ENCODE data around the gene EDEM2. TPM values are rescaled to one million over a fixed set of nuclear protein-coding genes. Genes with fewer than 3 reads are reported as not detected.

The EDEM2 gene
- total RNA-seq, 1 experiment from 2014 or later, result 22.8 TPM

DNA sequence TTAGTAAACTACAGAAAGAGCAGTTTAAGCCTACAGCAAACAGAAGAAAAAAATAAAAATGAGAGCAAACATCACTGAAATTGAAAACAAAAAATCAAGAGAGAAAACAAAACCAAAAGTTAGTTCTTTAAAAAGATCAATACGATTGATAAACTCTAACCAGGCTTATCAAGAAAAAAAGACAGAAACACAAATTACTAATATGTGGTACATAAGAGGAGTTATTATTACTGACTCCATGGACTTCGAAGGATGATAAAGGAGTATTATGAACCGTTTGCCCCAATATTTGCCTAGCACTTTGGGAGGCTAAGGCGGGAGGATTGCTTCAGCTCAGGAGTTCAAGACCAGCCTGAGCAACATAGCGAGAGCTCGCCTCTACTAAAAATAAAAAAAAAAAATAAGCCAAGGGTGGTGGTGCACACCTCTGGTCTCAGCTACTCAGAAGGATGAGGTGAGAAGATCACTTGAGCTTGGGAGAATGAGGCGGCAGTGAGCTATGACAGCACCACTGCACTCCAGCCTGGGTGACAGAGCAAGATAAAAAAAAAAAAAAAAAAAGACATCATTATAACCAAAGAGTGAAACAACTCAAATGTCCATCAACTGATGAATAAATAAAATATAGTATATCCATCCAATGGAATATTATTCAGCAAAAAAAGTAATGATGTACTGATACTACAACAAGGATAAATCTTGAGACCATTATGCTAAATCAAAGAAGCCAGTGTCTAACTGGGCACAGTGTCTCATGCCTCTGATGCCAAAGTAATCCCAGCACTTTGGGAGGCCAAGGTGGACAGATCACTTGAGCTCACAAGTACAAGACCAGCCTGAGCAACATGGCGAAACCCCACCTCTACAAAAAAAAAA is 67.4 kb downstream of the EDEM2 start:
- TF ChIP-seq POLR2AphosphoS5 (IDR thresholded peaks at IDR 0.05; ENCODE audit: low read depth, low read length) (no peak), POLR2A (IDR thresholded peaks at IDR 0.05; ENCODE audit: borderline replicate concordance, extremely low read depth, insufficient read depth, insufficient read length) (no peak), JUND (IDR thresholded peaks at IDR 0.05) (no peak), ELF1 (IDR thresholded peaks at IDR 0.05; ENCODE audit: borderline replicate concordance, low read depth) (no peak), ZFX (IDR thresholded peaks at IDR 0.05) (no peak), CEBPB (IDR thresholded peaks at IDR 0.05; ENCODE audit: low read depth) (no peak), EZH2phosphoT487 (IDR thresholded peaks at IDR 0.05; ENCODE audit: borderline replicate concordance) (no peak), MAX (IDR thresholded peaks at IDR 0.05) (no peak), TCF7L2 (IDR thresholded peaks at IDR 0.05; ENCODE audit: borderline replicate concordance, extremely low read depth, insufficient read depth, insufficient read length) (no peak), EZH2 (IDR thresholded peaks at IDR 0.05) (no peak), REST (IDR thresholded peaks at IDR 0.05; ENCODE audit: low read depth) (no peak), SP1 (IDR thresholded peaks at IDR 0.05; ENCODE audit: low read depth) (no peak), SIN3A (IDR thresholded peaks at IDR 0.05; ENCODE audit: low read depth) (no peak), SRF (IDR thresholded peaks at IDR 0.05; ENCODE audit: low read depth) (no peak), EGR1 (IDR thresholded peaks at IDR 0.05; ENCODE audit: low read depth) (no peak), FOSL1 (IDR thresholded peaks at IDR 0.05; ENCODE audit: low read depth) (no peak)
- TF ChIP-seq, protein P1, sequence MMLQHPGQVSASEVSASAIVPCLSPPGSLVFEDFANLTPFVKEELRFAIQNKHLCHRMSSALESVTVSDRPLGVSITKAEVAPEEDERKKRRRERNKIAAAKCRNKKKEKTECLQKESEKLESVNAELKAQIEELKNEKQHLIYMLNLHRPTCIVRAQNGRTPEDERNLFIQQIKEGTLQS (IDR thresholded peaks at IDR 0.05), result no peak
- TF ChIP-seq, protein P2, sequence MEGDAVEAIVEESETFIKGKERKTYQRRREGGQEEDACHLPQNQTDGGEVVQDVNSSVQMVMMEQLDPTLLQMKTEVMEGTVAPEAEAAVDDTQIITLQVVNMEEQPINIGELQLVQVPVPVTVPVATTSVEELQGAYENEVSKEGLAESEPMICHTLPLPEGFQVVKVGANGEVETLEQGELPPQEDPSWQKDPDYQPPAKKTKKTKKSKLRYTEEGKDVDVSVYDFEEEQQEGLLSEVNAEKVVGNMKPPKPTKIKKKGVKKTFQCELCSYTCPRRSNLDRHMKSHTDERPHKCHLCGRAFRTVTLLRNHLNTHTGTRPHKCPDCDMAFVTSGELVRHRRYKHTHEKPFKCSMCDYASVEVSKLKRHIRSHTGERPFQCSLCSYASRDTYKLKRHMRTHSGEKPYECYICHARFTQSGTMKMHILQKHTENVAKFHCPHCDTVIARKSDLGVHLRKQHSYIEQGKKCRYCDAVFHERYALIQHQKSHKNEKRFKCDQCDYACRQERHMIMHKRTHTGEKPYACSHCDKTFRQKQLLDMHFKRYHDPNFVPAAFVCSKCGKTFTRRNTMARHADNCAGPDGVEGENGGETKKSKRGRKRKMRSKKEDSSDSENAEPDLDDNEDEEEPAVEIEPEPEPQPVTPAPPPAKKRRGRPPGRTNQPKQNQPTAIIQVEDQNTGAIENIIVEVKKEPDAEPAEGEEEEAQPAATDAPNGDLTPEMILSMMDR (IDR thresholded peaks at IDR 0.05 in 2 of 3, conservative IDR thresholded peaks at IDR 0.05 in 1 of 3; ENCODE audit: borderline replicate concordance in 1 of 3, insufficient read depth in 1 of 3, low read depth in 2 of 3, low read length in 2 of 3), result no peak
- TF ChIP-seq, protein P3, sequence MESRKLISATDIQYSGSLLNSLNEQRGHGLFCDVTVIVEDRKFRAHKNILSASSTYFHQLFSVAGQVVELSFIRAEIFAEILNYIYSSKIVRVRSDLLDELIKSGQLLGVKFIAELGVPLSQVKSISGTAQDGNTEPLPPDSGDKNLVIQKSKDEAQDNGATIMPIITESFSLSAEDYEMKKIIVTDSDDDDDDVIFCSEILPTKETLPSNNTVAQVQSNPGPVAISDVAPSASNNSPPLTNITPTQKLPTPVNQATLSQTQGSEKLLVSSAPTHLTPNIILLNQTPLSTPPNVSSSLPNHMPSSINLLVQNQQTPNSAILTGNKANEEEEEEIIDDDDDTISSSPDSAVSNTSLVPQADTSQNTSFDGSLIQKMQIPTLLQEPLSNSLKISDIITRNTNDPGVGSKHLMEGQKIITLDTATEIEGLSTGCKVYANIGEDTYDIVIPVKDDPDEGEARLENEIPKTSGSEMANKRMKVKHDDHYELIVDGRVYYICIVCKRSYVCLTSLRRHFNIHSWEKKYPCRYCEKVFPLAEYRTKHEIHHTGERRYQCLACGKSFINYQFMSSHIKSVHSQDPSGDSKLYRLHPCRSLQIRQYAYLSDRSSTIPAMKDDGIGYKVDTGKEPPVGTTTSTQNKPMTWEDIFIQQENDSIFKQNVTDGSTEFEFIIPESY (IDR thresholded peaks at IDR 0.05; ENCODE audit: extremely low read depth, insufficient replicate concordance, low read length), result no peak
- POLR2A ChIA-PET, result interaction anchor here (1.1 kb wide), 1 partner anchor 13 kb away, joined by 3 read pairs; the partner anchor contains the start of gene TRPC4AP
- Histone ChIP-seq H3K9me2 (ENCODE audit: insufficient read depth) (no peaks in the 10 kb centered on the region), H3K4me1 (ENCODE audit: control insufficient read depth in 1 of 2, insufficient read depth in 2 of 2, low read length in 2 of 2) (no peaks in the 10 kb centered on the region), H3K36me3 (ENCODE audit: control insufficient read depth in 1 of 2, insufficient read depth in 2 of 2, low read length in 2 of 2) (peaks cover 10 to 13% of the 10 kb centered on the region in 2 experiments; a peak in 3 of 4 replicates), H3K27me3 (ENCODE audit: insufficient read depth, low read length) (no peaks in the 10 kb centered on the region), H3K4me2 (ENCODE audit: low read length) (no peak overlapping the region), H3K9me3 (ENCODE audit: control insufficient read depth in 1 of 2, insufficient read depth in 1 of 2, low read depth in 1 of 2, low read length in 2 of 2) (no peaks in the 10 kb centered on the region), H3K27ac (ENCODE audit: low read depth, low read length) (no peak overlapping the region), H4K20me1 (ENCODE audit: insufficient read depth) (no peaks in the 10 kb centered on the region), H3K9ac (ENCODE audit: low read length) (no peak overlapping the region), H3K4me3 (replicated peaks in 1 of 2; ENCODE audit: low read depth in 1 of 2, low read length in 2 of 2) (no peak overlapping the region), H2AFZ (ENCODE audit: low read depth, low read length, poor library complexity, severe bottlenecking) (no peak overlapping the region), H3K79me2 (ENCODE audit: insufficient read depth, low read length) (peaks cover 66% of the 10 kb centered on the region)
- RAD21 ChIA-PET (ENCODE audit: low non-redundant PET in 1 of 2, low total read pairs in 2 of 2, uncharacterized antibody in 2 of 2, unreplicated experiment in 2 of 2), result no interaction called here
- no TSS peak for BruUV-seq (replicated peaks)
- CTCF ChIA-PET, result no interaction called here
- intact Hi-C loops (cut with micrococcal nuclease), result no loop called here
- ATAC-seq (no peak), DNase-seq (ENCODE audit: low read depth, low spot score) (no peak)

All from HCT116 (cell line).